Activated CD8-positive, alpha-beta memory T cell treated with anti-CD3 and anti-CD28 coated beads, Interleukin-2, amount 50 U/mL, for 24 hours (primary cell): Measurements from ENCODE around the gene RNF112.
"Not testable (repeated sequence)": the region's sequence is repeated elsewhere in the genome, so short reads cannot be mapped to it uniquely, and the experiment has no call there.

ENCODE experiments used
- DNase-seq: peaks from one replicate; pipeline ENCODE4 v3.0.0-alpha.2; 2020; ENCODE audit errors: extremely low read depth

Gene RNF112

DNA sequence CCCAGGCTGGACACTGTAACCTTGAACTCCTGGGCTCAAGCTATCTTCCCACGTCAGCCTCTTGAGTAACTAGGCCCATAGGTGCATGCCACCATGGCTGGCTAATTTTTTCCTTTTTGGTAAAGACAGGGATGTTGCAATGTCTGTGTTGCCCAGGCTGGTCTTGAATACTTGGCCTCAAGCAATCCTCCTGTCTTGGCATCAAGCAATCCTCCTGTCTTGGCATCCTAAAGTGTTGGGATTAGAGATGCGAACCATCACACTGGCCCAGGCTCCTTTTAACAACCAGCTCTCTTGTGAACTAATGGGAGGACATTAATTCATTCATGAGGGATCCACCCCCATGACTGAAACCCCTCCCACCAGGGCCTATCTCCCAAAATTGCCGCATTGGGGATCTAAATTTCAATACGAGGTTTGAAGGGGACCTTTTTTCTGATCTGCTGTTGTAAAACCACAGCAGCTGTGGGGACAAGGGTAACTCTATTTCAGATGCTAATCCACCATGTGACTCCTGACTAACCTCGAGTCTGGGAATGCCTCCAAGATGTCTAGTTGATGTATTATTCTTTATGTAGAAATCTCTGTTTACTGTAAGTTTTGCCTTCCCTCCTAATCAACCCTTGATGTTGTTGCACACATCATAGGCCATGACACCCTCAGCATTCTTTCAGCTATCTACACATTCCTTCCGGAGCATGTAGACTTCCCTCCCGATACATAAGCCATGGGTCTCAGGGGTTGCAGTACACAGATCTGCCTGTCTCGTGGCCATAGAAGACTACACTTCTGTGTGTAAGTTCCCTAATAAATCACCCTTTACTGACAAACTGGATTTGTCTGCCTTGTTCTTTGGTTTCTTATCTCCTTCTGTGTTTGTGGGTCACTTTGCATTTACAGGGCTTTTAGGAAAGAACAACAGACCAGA is 37.6 kb downstream of the RNF112 start:
- no peak for DNase-seq

DNA sequence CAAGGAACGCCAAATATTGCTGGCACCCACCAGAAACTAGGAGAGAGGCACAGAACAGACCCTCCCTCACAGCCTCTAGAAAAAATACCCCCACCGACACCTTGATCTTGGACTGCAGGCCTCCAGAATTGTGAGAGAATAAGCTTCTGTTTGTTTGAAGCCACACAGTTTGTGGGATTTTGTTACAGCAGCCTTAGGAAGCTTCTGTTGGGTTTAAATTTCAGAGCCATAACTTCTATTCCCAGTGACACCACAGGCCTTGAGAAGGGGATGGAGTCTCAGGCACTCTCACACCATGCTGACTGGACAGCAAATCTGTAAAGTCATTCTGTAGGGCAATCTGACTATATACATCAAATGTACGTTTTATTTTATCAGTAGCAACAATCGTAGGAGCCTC is 38.6 kb downstream of the RNF112 start:
- DNase-seq = no peak

DNA sequence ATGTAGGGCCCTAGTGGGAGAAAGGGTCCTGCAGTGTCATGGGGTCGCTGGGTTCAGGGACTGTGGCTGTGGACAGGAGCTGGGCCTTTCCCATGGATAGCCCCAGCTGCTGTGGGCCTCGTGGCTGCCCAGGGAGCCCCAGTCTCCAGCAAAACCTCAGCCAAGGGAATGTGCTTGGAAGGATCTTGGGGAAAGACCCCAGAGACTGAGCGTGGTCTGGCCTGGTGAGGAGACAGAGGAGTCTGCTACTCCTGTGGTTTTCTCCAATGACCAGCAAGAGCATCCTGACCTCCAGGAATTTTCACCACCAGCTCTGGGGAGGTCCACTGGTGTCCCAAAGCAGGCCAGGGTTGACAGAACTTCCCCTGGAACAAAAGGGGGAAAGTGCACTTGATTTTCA is 42.3 kb downstream of the RNF112 start:
- DNase-seq = no peak

DNA sequence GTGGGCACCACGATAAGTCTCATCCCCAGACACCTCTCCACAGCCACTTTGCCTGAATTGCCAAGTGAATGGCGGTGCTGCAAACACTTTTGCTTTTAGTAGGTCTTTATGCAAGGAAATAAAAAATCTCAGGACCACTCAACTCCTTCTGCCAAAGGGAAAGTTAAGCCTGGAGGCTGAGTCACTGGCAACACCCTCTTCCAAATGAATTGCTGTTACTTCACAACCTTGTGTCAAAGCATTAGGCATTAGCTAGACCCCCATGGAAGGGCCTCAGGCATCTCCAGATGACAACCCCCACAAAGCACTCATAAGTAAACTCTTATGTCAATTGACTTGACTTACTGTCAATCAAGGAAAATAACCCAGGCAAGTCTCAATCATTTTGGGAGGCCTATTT is 43.0 kb downstream of the RNF112 start:
- DNase-seq = no peak

DNA sequence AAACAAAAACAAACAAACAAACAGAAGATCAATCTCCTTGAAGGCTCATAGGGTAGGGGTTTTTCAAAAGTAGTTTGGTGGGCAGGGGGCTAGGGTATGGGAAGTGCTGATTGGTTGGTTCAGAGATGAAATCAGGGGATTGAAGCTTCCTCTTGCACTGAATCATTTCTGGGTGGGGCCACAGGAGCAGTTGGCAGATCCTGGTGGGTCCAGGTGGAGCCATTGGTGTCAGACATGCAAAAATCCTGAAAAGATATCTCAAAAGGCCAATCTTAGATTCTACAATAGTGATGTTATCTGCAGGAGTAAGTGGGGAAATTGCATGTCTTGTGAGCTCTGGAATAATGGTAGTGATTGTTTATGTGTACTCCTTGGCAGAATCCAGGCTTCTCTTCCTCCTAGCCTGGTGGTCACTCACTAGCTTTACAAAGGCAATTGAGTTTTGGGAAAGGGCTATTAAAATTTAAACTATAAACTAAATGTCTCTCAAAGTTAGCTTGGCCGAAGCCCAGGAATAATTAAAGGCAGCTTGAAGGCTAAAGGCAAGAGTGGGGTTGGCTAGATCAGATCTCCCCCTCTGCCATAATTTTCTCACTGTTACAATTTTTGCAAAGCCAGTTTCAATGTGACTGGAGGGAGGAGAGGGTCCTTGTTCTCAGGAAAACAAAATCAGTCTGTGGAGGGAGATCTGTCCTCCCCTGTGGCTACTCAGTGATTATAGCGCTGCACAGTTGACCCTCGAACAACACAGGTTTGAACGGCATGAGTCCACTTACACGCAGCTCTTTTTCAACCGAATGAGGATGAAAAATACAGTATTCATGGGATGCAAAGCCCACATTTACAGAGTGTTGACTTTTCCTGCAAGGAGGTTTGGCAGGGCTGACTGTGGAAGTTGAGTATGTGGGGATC is 45.2 kb downstream of the RNF112 start:
- DNase-seq = no peak

DNA sequence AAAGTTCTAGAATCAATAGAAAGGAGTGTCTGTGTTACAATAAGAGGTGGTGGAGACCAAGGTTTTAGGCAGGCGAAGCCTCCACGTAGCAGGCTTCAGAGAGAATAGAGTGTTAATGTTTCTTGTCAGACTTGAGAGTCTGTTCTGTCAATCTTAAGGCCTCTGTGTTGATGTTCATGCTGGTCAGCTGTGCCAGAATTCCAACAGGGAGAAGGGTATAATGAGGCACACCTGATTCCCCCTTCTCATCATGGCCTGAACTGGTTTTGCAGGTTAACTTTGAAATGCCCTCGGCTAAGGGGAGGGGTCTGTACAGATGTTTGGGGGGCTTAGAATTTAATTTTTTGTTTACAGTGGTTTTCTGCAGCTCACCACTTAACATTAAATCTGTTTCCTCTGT is 46.0 kb downstream of the RNF112 start:
- DNase-seq = no peak

DNA sequence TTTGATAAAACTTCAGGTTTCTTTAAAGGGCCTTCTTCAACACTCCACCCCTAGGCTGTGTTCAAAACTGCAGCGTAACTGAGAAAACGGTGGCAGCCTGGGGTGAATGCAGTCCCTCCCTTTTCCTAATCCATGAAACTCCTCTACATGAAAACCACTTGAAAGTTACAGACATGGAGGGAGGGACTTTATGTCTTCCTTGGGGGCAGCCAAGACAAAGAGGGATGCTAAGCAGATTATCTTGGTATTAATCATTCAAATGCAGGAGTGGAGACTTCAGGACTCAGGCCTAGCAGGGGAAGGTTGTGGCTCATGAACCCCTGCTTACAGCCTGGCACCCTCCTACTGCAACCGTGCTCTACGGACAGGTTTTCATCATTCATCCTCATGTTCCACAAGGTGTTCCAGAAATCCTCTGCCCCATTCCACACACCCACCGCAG is 46.8 kb downstream of the RNF112 start:
- no peak for DNase-seq

DNA sequence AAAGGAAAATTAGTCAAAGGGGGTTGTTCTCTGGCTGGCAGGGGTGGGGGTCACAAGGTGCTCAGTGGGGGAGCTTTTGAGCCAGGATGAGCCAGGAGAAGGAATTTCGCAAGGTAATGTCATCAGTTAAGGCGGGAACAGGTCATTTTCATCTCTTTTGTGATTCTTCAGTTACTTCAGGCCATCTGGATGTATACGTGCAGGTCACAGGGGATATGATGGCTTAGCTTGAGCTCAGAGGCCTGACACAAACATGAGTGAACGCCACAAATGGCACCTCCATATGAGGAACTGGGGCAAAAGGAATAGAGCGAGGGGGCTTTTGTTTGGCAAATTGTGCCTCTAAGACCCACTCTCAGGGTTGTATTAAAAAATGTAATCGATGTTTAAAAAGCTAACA is 47.4 kb downstream of the RNF112 start:
- not testable (repeated sequence) for DNase-seq

DNA sequence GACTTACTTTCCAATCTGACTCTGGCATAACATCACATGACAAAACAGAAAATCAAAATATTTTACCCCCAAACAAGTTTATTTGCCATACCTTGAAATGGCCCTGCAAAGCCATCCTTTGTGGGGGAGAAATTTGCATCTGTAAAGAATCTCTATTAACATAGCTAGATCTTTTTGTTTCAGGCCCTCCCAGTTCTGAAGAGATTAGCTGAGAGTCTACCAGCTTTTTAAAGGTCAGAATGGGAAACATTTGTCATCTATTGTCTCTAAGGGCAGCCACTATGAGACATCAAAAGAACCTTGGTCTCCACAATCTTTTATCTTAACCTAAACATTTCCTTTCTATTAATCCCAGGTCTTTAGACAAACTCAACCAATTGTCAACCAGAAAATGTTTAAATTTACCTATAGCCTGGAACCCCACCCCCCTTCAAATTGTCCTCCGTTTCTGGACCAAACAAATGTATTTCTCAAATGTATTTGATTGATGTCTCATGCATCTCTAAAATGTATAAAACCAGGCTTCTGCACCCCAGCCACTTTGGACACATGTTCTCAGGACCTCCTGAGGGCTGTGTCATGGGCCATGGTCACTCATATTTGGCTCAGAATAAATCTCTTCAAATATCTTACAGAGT is 48.1 kb downstream of the RNF112 start:
- not testable (repeated sequence) for DNase-seq

DNA sequence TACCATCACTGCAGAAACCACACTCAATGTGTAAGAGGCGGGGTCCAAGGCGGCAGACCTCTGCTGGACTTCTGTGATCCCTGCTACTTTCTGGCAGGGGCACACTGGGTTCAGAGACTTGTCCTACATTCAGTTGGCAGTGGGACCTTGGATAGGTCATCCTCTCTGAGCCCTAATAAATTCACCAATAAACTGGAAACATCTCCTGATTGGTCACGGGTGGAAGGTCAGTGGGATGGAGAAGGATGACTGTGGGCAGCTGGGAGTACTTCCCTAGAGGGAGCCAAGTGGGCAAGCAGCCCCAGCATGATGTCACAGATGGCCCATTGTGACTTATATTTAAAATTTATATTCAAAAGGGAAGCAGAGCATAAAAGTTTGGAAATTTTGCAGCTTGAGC is 49.7 kb downstream of the RNF112 start:
- no peak for DNase-seq

DNA sequence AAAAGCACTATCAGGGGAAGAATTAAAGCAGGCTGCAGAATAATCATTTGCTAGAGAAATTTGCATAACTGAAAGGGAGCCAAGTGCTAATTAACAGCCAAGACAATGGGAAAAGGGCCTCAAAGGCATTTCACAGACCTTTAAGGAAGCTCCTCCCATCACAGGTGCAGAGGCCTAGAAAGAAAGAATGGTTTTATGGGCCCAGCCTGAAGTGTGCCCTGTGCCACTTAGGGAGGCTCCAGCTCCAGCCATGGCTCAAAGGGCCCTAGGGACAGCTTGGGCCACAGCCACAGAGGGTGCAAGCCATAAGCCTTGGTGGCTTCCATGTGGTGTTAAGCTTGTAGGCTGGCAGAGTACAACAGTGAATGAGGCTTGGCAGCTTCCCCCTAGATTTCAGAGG is 50.1 kb downstream of the RNF112 start:
- DNase-seq = no peak

DNA sequence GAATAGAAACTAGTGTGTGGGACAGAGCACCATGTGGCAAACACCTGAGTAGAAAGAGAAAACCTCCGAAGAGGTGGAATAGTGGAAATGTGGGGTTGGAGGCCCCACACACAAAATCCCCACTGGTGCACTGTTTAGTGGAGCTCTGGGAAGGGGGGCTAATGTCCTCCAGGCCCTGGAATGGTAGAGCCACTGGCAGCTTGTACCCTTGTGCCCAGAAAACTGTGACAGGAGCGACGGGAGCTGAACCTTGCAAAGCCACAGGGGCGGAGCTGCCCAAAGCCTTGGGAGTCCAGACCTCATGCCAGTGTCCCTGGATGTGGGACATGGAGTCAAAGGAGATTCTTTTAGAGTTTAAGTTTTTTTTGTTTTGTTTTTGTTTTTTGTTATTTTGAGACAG is 50.6 kb downstream of the RNF112 start:
- DNase-seq = no peak

DNA sequence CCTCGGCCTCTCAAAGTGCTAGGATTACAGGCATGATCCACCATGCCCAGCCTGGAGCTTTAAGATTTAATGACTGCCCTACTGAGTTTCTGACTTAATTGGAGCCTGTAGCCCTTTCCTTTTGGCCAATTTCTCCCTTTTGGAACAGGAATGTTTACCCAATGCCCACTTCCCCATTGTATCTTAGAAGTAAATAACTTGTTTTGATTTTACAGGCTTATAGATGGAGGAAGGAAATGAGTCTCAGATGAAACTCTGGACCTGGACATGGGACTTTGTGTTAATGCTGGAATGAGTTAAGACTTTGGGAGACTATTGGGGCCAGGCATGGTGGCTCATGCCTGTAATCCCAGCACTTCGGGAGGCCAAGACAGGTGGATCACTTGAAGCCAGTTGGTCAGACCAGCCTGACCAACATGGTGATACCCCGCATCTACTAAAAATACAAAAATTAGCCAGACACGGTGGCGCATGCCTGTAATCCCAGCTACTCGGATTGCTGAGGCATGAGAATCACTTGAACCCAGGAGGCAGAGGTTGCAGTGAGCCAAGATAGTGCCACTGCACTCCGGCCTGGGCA is 51.5 kb downstream of the RNF112 start:
- DNase-seq = not testable (repeated sequence)

DNA sequence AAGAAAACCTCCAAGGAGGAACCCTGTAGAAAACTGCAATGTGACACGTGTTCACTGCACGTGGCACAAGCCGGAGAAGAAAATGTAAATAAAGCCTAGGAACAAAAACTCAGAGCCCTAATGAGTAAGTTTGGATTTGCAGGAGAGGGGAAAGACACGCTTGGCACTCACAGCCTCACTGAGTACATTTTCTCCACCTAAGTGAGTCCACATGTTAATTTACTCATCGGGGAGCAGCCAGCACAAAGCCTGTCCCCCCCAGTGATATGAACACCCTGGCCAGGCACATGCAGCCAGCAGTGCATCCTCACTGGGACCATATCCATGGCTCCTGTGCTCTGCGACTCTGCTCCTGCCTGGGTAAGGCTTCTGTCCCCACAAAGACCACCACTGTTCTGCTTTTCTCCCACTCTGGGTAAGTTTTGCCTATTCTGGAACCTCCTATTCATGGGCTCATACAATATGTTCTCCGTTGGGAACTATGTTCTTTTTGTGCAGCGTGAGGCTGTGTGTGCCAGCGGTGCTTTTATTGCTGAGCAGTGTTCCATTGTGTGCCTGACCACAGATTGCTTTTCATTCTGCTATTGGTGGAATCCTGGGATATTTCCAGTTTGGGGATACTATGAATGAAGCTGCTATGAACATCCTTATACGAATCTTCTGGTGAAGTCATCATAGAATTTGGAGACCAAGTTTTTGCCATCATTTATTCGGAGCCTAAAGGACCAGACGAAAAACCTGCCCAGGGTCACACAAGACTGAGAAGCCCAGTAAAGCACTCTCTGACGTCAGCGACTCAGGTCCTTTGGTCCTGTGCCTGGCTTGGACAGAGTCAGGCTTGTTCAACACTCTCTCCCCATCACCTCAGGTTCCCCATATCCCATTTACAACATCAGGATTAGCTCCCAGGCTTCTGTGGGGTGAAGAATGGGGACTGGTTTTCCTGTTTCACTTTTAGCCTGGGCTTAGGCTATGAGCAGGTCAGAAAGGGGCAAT is 53.3 kb downstream of the RNF112 start:
- no peak for DNase-seq
